HCEC 1CT (cell line): ENCODE results near the gene TTC22.

Experiments
- DNase-seq: peaks from one replicate; pipeline ENCODE4 v3.0.0-alpha.2; 2017

TTC22 gene

DNA sequence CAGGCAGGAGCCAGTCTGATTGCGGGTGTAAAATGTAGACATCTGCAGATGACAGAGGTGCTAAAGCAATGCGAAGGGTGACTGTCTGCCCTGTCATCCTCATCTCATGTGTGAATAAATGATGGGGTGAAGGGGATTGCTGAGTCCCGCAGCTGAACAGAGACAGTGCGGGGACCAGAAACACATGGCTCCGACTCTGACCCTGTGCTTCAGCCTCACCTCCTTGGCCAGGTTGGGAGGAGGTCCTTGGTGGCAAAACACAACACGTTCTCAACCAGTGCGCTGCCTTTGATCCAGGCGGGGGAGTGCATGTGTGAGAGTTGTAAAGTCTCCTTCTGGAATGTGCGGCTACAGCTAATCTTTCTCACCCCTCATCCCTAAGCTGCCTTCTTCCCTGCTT is 32.0 kb upstream of the TTC22 start:
- DNase-seq, result no peak

DNA sequence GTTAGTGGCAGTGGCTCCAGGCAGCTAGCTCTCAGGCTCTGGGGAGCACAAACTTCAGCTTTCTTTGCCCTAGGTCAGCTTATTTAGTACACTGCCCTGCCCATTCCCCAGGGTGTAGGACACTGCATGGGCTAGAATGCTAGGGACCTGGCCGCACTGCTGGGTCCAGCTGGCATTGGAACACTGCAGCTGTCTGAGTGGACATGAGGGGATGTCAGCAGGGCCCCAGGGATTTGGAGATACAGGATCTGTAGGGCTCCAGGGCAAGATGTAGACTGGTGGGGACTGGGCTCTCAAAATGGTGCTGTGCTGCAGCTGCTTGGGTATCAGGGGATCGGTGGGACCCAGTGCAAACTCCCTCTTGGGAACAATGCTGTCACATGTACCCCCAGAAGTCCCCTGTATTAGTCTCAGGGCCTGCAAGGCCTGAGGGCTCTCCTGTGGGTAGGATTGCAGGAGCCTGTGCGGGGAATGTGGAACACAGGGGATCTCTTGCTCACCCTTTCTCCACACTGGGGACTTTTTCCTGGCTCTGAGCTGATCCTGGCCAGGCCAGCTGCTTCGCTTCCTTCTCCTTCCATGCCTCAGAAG is 25.2 kb upstream of the TTC22 start:
- DNase-seq, result no peak

DNA sequence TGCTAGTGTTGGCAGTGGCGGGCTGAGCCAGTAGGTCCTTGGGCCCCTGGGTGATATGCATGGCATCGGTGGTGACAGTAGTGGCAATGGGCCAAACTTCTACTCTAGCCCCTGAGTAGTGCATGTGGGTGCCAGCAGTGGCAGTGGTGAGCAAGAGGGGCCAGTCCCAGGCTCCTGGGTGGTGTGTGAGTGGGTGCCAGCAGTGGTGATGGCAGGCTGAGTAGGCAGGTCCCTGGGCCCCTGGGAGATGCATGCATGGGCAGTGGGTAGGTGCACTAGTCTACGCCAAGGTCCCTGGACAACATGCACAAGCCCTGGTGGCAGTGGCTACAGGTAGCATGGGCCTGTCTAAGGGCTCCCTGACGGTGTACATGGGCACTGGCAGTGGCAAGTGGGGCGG is 24.6 kb upstream of the TTC22 start:
- no peak for DNase-seq

DNA sequence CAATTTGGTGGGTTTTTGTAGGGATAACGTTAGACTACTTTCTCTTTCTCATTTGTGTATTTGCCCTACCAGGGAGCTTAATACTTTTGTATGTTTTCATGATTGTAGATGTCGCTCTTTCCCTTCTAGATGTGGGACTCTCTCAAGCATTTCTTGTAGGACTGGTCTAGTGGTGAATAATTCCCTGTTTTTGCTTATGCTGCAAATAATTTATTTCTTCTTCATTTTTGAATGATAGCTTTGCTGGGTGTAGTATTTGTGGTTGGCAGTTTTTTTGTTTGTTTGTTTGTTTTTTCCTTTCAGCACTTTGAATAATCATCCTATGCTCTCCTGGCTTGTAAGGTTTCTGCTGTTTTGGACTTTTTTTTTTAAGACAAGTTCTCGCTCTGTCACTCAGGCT is 22.5 kb upstream of the TTC22 start:
- DNase-seq, result no peak

DNA sequence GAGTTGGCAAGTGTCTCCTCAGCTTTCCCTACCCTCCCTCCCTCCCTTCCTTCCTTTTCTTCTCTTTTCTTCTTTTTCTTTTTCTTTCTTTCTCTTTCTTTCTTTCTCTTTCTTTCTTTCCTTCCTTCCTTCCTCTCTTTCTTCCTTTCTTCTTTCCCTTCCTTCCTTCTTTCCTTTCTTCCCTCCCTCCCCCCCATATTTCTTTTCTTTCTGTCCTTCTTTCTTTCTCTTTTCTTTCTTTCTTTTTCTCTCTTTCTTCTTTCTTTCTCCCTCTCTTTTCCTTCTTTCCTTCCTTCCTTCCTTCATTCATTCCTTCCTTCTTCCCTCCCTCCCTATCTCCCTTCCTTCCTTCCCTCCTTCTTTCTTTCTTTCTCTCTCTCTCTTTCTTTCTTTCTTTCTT is 18.6 kb upstream of the TTC22 start:
- DNase-seq, result no peak

DNA sequence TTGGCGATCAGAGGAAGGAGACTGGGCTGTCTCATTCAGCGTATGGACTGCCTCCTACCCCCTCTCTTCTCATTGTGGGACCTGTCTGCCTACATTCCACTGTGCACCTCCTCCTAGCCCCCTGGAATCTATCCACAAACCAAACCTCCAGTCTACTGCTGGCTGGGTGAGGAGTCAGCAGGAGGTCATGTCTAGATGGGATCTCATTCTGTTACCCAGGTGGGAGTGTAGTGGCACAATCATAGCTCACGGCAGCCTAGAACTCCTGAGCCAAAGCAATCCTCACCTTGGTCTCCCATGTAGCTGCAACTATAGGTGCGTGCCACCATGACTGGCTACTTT is 18.0 kb upstream of the TTC22 start:
- no peak for DNase-seq

DNA sequence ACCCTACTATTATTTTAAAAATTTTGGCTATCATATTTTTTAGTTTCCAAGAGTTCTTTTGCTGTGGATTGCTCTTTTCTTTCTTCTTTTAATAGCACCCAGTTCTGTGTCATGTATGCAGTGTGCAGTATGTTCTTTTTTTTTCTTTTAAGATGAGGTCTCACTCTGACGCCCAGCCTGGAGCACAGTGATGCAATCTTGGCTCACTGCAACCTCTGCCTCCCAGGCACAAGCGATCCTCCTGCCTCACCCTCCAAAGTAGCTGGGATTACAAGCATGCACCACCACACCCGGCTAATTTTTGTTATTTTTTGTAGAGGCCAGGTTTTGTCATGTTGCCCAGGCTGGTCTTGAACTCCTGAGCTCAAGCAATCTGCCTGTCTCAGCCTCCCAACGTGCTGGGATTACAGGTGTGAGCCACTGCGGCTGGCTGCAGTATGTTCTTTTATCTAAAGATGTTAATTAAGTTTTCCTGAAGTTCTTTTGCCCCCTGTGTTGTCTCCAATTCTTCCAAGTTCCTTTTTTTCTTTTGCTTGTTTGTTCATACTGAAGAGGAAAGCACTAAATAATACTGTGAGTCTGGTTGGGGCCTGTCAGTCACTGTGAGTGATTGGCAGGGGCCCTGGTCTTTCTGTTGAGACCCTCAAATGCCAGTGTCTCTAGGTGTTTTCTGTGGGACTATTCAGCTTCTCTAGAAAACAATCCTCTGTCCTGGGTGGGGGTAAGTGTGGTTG is 17.5 kb upstream of the TTC22 start:
- DNase-seq, result no peak

DNA sequence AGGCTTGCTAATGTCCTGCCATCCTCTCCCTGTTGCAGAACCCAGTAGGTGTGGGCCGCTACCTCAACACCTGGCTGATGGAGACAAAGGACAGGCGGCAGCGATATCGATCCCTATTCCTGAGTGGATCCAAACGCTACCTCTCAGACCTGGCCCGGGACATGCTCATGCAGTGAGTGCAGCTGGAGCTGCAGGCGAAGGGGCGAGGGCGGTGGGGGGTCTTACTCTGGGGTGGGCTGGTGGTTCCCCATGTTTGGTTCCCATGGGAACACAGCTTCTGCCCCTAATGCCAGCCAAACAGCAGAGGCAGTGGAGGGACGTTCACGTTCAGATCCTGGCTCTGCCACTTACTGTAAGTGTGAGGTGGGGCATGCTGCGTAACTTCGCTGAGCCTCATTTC is 15.8 kb upstream of the TTC22 start:
- DNase-seq, result no peak

DNA sequence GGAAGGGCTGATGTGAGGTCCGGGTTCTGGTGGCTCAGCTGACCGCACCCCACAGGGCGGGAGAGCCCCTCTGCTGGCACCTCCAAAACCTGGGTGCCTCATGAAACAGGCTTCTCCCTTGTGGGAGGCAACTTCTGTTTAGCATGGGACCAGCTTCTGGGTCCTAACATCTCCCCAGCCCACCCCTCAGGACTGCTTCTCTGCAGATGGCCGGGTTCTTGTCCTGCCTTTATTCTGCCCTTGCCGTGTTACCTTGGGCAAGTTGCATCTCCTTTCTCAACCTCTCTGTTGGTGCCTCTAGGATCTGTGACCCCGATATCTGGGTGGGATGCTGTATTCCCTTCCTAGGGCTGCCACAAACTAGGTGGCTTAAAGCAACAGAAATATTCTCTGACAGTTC is 15.0 kb upstream of the TTC22 start:
- no peak for DNase-seq

DNA sequence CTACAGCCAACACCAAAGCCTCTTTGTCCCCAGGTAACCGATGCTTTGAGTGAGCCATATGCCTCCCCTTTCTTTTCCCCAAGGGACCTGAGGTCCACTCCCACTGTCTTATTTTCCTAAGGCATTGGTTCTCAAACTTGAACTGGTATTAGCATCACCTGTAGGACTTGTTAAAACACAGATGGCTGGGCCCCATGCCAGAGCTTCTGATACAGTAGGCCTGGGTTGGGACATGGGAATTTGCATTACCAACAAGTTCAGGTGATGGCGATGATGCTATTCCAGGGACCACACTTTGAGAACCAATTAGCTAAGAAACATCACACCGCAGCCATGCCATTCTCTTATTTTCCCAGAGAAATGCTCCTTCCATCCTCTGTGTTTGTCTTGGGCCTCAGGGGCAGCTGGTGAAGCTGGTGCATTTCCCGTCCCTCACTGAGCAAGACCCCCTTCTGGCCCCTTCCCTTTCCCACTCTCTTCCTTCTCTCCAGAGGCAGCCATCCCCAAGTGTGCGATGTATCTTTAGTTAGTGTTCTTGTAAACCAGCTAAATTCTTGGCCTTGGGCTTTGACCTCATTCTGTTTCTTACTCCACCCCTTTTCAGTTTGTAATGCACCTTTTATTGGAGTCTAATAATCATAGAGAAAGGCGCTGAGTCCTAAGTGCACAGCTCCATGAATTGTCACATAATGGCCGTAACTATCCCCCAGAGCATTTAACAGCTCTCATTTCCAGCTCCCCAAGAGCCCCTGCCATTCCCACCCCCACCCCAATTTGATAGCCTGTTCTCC is 14.2 kb upstream of the TTC22 start:
- no peak for DNase-seq

DNA sequence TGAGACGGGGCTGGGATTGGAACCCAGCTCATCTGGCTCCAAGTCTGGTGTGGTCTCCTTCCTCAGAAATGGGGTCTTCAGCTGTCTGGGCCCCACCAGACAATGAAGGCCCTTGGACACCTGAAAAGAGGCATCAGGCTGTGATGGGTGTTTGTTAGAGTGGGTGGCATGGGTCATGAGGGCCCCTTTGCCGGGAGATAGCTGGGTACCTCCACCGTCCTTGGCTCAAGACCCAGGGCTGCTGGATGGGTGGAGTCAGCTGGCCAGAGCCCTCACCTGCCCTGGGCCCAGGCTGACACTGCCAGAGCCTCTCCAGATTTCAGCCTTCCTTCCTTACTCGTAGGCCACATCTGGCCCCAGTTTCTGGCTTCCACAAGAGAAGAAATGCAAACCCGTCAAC is 13.4 kb upstream of the TTC22 start:
- DNase-seq, result no peak

DNA sequence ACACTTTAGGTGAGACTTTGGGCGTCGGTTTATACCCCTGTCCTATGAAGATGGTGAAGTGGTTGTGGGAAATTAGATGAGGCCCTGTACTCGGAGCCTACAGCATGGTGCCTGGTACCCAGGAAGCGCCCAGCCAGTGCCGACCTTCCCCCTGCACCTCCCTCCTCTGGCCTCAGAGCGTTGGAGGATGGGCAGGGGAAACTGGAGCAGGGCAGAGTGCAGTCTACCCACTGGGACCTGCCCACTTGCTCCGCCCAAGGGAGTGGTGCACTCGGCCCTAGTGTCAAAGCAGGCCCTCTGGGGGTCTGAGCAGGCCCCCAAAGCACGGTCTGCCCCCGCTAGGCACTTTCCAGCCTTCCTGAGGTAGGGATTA is 13.0 kb upstream of the TTC22 start:
- no peak for DNase-seq

DNA sequence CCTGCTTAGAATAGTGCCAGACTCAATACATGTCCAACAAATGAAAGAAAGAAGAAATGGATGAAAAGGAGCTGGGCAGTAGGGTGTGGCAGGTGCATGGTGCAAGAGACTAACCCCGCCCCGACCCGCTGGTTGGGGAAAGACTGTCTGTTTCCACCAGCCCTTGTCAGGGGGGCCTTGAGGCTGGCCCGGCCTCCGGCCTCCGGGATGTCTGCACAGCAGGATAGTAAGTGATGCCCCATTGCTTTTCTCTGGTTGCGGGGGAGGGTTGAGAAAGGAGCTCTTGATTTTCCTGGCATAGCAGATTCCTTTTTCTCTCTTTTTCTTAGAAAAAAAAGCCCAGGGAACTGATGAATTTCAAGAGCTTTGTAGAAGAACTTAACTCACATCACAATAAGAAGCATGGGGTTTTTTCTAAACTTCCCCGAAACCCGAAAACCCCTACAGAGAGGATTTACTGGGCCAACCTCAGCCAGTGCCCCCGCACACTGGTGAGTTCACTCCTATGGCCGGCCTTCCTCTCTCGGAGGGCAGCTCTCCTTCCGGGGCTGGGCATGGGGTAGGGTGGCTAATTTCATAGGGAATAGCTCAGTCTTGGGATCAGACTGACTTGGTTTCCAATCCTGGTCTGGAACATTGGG is 12.5 kb upstream of the TTC22 start:
- no peak for DNase-seq

DNA sequence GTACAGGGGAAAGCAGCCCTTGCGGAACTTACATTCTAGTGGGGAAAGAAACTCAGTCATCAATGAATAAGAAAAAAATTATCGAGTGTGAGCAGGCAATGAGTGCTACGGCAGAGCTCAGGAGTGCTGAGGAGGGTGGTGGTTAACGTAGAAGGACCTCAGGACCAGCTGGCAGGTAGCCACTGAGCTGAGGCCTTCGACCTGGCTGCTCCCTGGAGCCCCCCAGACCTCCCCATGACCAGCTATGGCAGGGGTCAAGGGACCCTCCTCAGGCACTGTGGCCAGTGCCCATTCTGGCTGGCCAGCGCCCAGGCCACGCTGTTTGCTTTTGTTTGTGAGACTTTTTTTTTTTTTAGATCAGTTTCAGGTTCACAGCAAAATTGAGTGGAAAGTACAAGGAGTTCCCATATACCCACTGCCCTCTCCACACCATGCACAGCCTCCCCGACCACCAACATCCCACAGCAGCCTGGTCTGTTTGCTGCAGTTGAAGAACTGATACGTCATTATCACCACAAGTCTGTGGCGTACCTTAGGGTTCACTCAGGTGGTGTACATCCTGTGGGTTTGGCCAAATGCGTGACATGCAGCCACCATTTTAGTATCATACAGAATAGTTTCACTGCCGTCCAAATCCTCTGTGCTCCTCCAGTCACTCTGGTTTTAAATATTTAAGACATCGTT is 11.8 kb upstream of the TTC22 start:
- DNase-seq, result no peak

DNA sequence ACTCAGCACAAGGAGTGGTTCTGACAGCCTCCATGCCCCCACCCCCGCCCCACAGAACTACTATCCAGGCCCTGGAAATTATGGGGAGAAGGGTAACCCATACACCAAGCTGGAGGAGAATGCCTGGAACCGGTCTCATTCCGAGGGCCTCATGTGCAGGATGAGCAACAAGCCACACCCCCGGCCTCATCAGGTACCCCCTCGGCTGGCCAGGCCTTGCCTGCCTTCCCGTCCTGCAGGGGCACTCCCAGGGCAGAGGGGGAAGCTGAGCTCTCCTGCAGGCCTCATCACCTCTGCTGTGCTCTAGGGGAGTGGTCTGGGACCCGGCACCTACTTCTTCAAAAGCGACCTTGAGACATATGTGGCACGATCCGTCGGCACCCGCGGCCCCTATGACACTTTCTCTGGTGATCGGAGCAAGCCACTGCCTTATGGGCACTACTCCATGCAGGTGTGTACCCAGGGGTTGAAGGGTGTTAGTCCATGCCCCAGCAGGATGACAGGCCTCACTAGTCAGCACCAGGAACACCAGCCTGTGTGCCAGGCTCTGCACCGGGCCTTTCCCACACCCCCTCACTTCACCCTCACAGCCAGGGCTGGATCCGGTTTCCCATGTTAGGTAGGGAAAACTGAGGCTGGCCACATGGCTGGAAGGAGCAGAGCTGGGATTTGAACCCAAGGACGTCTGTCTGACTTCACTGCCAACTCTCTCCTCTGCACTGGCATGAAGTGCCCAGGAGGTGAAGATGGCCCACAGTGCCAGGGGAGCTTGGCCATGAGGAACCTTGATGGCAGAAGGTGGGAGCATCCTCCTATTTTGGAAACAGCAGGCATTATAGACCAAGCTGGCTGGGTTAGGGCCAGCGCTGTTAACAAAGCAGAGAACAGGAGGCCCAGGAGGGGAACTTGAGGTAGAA is 10.9 kb upstream of the TTC22 start:
- no peak for DNase-seq

DNA sequence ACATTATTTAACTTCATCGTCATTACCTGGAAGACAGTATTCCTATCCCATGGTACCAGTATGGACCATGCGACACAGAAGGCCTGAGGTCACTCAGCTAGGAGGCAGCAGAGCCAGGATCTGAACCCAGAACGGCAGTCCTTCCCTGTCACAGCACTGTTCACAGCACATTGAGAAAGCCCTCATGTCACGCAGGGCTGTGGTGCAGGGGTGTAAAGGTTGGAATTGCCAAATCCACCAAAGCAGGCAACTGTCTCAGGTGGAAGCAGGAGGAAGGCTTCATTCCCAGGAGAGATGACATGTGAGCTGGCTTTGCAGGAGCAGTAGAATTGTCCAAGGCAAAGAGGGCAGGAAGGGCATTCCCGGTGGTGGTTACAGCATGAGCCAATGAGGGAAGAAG is 9.9 kb upstream of the TTC22 start:
- DNase-seq, result no peak

DNA sequence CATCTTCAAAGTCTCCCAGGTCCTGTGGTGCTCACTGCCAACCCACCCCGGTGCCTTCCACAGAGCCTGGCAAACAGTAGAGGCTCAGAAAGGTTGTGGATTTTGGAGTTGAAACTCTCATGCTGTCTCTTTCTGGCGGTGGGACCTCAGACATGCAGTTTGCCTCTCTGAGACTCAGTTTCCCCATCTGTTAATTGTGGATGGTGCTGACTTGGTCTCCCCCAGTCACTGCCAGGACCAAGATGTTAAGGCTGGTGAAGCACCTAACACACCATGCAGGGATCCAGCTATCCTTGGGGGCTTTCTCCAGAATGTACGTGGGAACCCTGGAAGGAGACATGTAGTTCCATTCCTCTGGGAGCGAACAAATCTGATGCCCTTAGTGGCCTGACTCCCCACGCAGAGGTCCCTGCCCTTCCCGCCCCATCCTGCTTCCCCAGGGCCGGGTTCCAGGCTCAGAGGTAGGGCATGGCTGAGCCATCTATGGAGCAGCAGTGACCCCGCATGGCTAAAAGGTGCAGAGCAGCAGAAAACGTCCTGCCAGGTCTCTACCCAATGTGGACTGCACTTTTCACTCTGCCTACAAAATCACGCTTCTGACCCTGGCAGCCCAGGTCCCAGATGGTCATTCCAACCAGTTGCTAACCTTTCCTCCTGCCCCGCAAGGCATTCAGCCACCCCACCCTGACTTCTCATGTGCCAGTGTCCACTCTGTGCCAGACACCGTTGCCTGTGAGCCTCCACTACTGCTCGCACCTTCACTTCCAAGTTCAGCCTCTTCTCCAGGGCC is 9.2 kb upstream of the TTC22 start:
- peak; percentile 52 for DNase-seq

DNA sequence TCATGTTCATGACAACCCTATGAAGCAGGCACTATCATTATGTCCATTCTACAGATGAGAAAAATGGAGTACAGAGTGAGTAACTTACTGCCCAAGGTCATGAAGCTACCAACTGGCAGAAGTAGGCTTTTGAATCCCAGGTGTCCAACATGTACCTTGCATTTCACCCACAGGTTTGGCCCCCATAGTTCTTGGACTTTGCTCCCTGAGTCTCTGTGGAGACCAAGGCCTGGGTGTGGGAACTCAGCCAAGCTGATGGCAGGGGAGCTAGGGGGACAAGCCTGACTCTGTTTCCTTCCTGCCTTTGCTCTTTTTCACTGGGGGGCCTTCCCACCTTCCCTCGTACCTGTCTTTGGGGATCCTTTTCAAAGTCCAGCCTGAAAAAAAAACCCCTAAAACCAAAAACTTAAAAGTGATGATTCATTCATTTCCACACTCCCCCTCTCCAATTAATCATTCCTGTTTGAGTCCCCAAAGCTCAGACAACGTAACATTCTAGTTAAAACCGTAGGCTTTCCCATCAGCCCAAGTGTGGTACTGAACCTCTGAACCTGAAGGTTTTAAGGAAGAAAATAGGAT is 8.5 kb upstream of the TTC22 start:
- no peak for DNase-seq

DNA sequence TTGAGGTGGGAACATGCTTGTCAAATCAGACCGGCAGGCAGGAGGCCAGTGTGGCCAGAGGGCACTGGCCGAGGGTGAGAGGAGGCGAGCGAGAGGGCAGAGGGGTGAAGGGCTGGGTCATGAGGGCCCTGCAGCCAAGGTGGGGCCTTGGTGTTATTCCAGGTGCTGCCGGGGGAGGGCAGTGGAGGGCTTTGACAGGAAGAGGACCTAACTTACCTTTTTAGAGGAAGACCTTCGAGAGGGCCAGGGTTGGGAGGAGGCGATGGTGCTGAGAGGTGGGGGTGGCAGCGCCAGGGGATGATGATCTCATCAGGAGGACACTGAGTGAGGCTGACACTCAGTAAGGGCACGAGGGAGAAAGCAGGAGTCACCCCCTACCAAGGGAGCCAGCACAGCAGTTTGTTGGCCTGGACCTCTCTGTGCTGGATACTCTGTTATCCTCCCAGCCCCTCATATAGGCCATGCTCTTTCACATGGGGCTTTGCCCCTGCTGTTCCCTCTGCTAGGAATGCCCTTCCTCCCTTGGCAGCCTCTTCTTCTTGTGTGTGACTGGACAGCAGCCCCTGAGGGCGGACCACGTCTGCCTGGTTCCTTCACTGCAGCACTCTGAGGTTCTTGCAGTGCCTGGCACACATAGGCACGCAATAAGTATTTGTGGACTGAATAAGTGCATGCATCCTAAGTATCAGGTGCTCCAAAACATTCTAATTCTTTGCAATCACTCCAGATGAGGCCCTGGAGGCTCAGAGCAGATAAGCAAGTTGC is 7.5 kb upstream of the TTC22 start:
- DNase-seq, result no peak

DNA sequence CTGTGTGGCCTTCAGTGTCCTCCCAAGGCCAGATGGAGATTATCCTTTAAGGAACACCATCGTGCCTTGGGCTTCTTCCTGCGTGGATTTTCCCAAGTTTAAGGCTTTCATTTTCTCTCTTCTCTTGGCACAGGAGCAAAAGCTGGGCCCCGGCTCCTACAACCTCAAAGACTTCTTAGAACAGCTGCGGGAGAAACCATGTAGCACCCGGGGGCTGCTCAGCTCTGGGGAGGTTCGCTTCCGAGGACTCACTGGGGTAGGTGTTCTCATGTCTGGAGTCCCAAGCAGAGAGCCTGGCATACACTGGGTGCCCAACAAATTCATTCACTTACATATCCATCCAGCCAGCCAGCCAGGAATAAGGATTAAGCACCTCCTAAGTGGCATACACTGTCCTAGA is 6.6 kb upstream of the TTC22 start:
- DNase-seq, result no peak
